OCI-LY1 (cell line): ENCODE measurements around the gene TAOK1.

Experiments
- EZH2 ChIP-seq: fragments of 200-600 bp; sonication (generic), shearing (Covaris generic); IDR thresholded peaks from 2 replicates; pipeline ENCODE4 v1.8.0; 2017; ENCODE audit warnings: borderline replicate concordance, mixed run types, mild to moderate bottlenecking, antibody characterized with exemption, low read length, moderate library complexity, mixed read lengths
- TF ChIP-seq, protein P1 (sequence below): fragments of 200-600 bp; sonication (generic), shearing (Covaris generic); IDR thresholded peaks from 2 replicates; pipeline ENCODE4 v1.5.1; 2017; ENCODE audit warnings: mild to moderate bottlenecking, antibody characterized with exemption, low read length, moderate library complexity, mixed read lengths

DNA sequence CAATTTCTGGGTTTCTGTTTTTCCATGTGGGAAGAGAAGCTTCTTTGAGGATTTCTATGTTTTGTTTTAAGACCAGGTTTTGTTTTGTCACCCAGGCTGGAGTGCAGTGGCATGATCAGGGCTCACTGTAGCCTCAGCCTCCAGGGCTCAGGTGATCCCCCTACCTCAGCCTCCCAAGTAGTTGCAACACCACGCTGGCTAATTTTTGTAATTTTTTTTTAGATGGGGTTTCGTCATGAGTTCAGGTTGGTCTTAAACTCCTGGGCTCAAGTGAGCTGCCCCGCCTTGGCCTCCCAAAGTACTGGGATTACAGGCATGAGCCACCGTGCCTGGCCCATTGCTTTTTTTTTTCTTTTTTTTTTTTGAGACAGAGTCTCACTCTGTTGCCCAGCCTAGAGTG lies 25.5 kb upstream of the TAOK1 start:
- TF ChIP-seq, protein P1, sequence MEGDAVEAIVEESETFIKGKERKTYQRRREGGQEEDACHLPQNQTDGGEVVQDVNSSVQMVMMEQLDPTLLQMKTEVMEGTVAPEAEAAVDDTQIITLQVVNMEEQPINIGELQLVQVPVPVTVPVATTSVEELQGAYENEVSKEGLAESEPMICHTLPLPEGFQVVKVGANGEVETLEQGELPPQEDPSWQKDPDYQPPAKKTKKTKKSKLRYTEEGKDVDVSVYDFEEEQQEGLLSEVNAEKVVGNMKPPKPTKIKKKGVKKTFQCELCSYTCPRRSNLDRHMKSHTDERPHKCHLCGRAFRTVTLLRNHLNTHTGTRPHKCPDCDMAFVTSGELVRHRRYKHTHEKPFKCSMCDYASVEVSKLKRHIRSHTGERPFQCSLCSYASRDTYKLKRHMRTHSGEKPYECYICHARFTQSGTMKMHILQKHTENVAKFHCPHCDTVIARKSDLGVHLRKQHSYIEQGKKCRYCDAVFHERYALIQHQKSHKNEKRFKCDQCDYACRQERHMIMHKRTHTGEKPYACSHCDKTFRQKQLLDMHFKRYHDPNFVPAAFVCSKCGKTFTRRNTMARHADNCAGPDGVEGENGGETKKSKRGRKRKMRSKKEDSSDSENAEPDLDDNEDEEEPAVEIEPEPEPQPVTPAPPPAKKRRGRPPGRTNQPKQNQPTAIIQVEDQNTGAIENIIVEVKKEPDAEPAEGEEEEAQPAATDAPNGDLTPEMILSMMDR, result no peak
- no peak for TF ChIP-seq EZH2
